A549 (cell line): ENCODE data around the gene MOSMO. TPM values are rescaled to one million over a fixed set of nuclear protein-coding genes. Genes with fewer than 3 reads are reported as not detected.

Experiments
- ATAC-seq, 2 experiments: fragments of 200-7000 bp in 1 of 2; fragments of >200 bp in 1 of 2; cut with Nextera tagmentation in 1 of 2; cut with Tn5 transposase in 1 of 2; 3 replicates each; pipeline versions ENCODE4 v1.8.0 to v1.9.1; 2018 to 2020; ENCODE audit warnings: mild to moderate bottlenecking in 1 of 2, moderate library complexity in 1 of 2
- CTCF ChIA-PET: fragments of 300-600 bp; sonication (Branson Sonifier 250); formaldehyde crosslinking; extraction: SDS; loops from one replicate; lab custom pipeline; 2021; ENCODE audit warnings: antibody characterized with exemption, inconsistent platforms; lab: Yijun Ruan, JAX
- POLR2A ChIA-PET: fragments of 350-600 bp; formaldehyde crosslinking; extraction: SDS; loops from one replicate; lab custom pipeline; 2021; ENCODE audit warnings: antibody characterized with exemption, inconsistent platforms; lab: Yijun Ruan, JAX
- DNase-seq, 2 experiments: peaks; one replicate each; pipeline versions ENCODE4 v3.0.0 to v3.0.0-alpha.2; 2011 to 2016; ENCODE audit warnings: low read depth in 1 of 2, low spot score in 1 of 2
- FAIRE-seq: peaks from 2 replicates; lab custom pipeline; 2011; peaks lifted over from hg19 to GRCh38; lab: Jason Lieb, UNC
- H3K27ac ChIP-seq, 2 experiments: fragments of >200 bp; sonication (Bioruptor Twin); formaldehyde crosslinking; 3 replicates each; pipeline ENCODE4 v1.5.1; 2016 to 2017
- H3K4me1 ChIP-seq: fragments of >200 bp; sonication (Bioruptor Twin); formaldehyde crosslinking; 3 replicates; pipeline ENCODE4 v1.6.1; 2016
- H3K4me2 ChIP-seq: fragments of >200 bp; sonication (Bioruptor Twin); formaldehyde crosslinking; 3 replicates; pipeline ENCODE4 v1.6.1; 2016
- H3K4me3 ChIP-seq: fragments of >200 bp; sonication (Bioruptor Twin); formaldehyde crosslinking; 3 replicates; pipeline ENCODE4 v1.5.1; 2016
- H3K9me3 ChIP-seq: fragments of >200 bp; sonication (Bioruptor Twin); formaldehyde crosslinking; 3 replicates; pipeline ENCODE4 v1.6.1; 2016
- ATOH8 ChIP-seq: fragments of 250-450 bp; sonication (Bioruptor Pico); IDR thresholded peaks from 2 replicates; pipeline ENCODE4 v1.5.0; 2020; ENCODE audit warnings: low read depth, mild to moderate bottlenecking, moderate library complexity
- CBX2 ChIP-seq: fragments of 200-600 bp; sonication (generic); IDR thresholded peaks from 2 replicates; pipeline ENCODE4 v1.6.1; 2016; ENCODE audit warnings: low read depth, mild to moderate bottlenecking, borderline replicate concordance
- CHD2 ChIP-seq: fragments of 150-350 bp; IDR thresholded peaks from 2 replicates; pipeline ENCODE4 v1.6.1; 2014; ENCODE audit warnings: low read length; ENCODE audit not compliant: partially characterized antibody
- EHMT2 ChIP-seq: fragments of 200-600 bp; sonication (generic); IDR thresholded peaks from 2 replicates; pipeline ENCODE4 v1.6.1; 2016; ENCODE audit warnings: antibody characterized with exemption, low read depth, mild to moderate bottlenecking, moderate library complexity
- GATA3 ChIP-seq: IDR thresholded peaks from 2 replicates; pipeline ENCODE4 v1.6.1; 2012; ENCODE audit warnings: borderline replicate concordance
- HDAC2 ChIP-seq: fragments of 200-600 bp; sonication (generic); IDR thresholded peaks from 2 replicates; pipeline ENCODE4 v1.6.1; 2016
- HMGXB4 ChIP-seq: fragments of 250-450 bp; sonication (Bioruptor Pico); IDR thresholded peaks from 2 replicates; pipeline ENCODE4 v1.5.0; 2021; ENCODE audit warnings: mild to moderate bottlenecking, moderate library complexity, borderline replicate concordance
- HOXB5 ChIP-seq: fragments of 250-450 bp; sonication (Bioruptor Pico); IDR thresholded peaks from 2 replicates; pipeline ENCODE4 v1.5.0; 2020; ENCODE audit warnings: mild to moderate bottlenecking, moderate library complexity
- JUN ChIP-seq, 2 experiments: fragments of >200 bp; sonication (Bioruptor Twin); formaldehyde crosslinking; IDR thresholded peaks; 2 replicates in 1 of 2; 3 replicates in 1 of 2; pipeline ENCODE4 v1.6.1; 2016 to 2017
- JUNB ChIP-seq: fragments of >200 bp; sonication (Bioruptor Twin); formaldehyde crosslinking; IDR thresholded peaks from 2 replicates; pipeline ENCODE4 v1.6.1; 2016
- KDM5A ChIP-seq: fragments of 200-600 bp; sonication (generic); IDR thresholded peaks from 2 replicates; pipeline ENCODE4 v1.6.1; 2016; ENCODE audit warnings: antibody characterized with exemption, mild to moderate bottlenecking
- MAFK ChIP-seq: fragments of 450-650 bp; IDR thresholded peaks from 2 replicates; pipeline ENCODE4 v1.6.1; 2014; ENCODE audit not compliant: partially characterized antibody
- MYC ChIP-seq: IDR thresholded peaks from 2 replicates; pipeline ENCODE4 v1.6.1; 2012; ENCODE audit warnings: mild to moderate bottlenecking, inconsistent platforms, low read length, improper control_type of control experiment, borderline replicate concordance
- NFE2L2 ChIP-seq: fragments of 150-350 bp; conservative IDR thresholded peaks from 2 replicates; pipeline ENCODE4 v1.6.1; 2014; ENCODE audit warnings: low read length
- RARB ChIP-seq: fragments of 250-450 bp; sonication (Bioruptor Pico); IDR thresholded peaks from 2 replicates; pipeline ENCODE4 v1.8.0; 2021; ENCODE audit warnings: mild to moderate bottlenecking, moderate library complexity
- REST ChIP-seq: fragments of 200-600 bp; sonication (generic); IDR thresholded peaks from 2 replicates; pipeline ENCODE4 v1.6.1; 2016; ENCODE audit warnings: antibody characterized with exemption, mild to moderate bottlenecking, moderate library complexity
- RFX5 ChIP-seq: fragments of 450-650 bp; IDR thresholded peaks from 2 replicates; pipeline ENCODE4 v1.7.1; 2014; ENCODE audit warnings: antibody characterized with exemption, mild to moderate bottlenecking, moderate library complexity
- TP53 ChIP-seq: fragments of 250-450 bp; sonication (Bioruptor Pico); IDR thresholded peaks from 2 replicates; pipeline ENCODE4 v1.5.0; 2021; ENCODE audit warnings: mild to moderate bottlenecking, moderate library complexity
- USF2 ChIP-seq: fragments of 450-650 bp; IDR thresholded peaks from 2 replicates; pipeline ENCODE4 v1.6.1; 2014; ENCODE audit warnings: antibody characterized with exemption
- ZFP36 ChIP-seq: fragments of 450-650 bp; IDR thresholded peaks from 2 replicates; pipeline ENCODE4 v1.6.1; 2014; ENCODE audit warnings: borderline replicate concordance; ENCODE audit not compliant: partially characterized antibody
- ZNF302 ChIP-seq: fragments of 250-450 bp; sonication (Bioruptor Pico); IDR thresholded peaks from 2 replicates; pipeline ENCODE4 v1.9.0; 2021; ENCODE audit warnings: inconsistent platforms, mild to moderate bottlenecking, moderate library complexity
- WGBS: methylation state at CpG from one replicate; pipeline ENCODE4 v1.1.6; 2017; ENCODE audit errors: missing lambda C conversion rate; 5-methylcytosine and 5-hydroxymethylcytosine counted together
- polyA plus RNA-seq, 4 experiments: library from polyadenylated mRNA; depleted of rRNA in 3 of 4; stranded (reverse); fragments of >200 nt; fragmentation: RNase III in 1 of 4; extraction: RNeasy Plus Mini Kit Qiagen cat#74134 plus additional on column Dnase treatment in 1 of 4; gene quantifications; 2 replicates in 3 of 4; 3 replicates in 1 of 4; pipeline ENCODE4 v1.2.3, GENCODE V29; 2011 to 2017

The MOSMO gene
- polyA plus RNA-seq, 2 of the 4 experiments (the other 2 are of a cell fraction), result 9.7 to 14.4 TPM

GRCh38 chr16:22123759-22124490 lies 116.0 kb downstream of the MOSMO start:
- H3K4me1 ChIP-seq, result no peaks in the 10 kb centered on the region
- no peak for FAIRE-seq
- TF ChIP-seq HOXB5 (no peak), HDAC2 (no peak), MYC (no peak), JUN (IDR thresholded peaks at IDR 0.05) (no peak), HMGXB4 (no peak), GATA3 (no peak), RARB (no peak), MAFK (peak; percentile 2)
- TF ChIP-seq, all 56 proteins: peak for 1
- no peak overlapping the region for H3K4me2 ChIP-seq
- no peak overlapping the region for H3K27ac ChIP-seq
- 0 out of 3 replicates have a peak, but pooled peaks cover 5% of the 10 kb centered on the region for H3K9me3 ChIP-seq
- DNase-seq, result peak; percentile 15 to 17
- no peak overlapping the region for H3K4me3 ChIP-seq
- CTCF ChIA-PET, result interaction anchor here (0.9 kb wide), 1 partner anchor 18 kb away, joined by 4 read pairs; no protein-coding TSS in a partner anchor
- ATAC-seq, result peak in 1 of 2 experiments; percentile 54; a peak in 2 of 6 replicates
- POLR2A ChIA-PET, result no interaction called here
- 50% methylated on average over 7 of the region's 7 CpGs for WGBS

- WGBS, result 62% methylated on average over 6 of the region's 6 CpGs
- FAIRE-seq (no peak), DNase-seq (no peak), ATAC-seq (no peak)
- ChIA-PET CTCF (interaction anchor here (0.6 to 0.9 kb wide), 2 partner anchors 17 to 658 kb away, joined by 3 to 4 read pairs; no protein-coding TSS in a partner anchor), POLR2A (no interaction called here)
- no peak overlapping the region for H3K27ac ChIP-seq
- 0 out of 3 replicates have a peak, but pooled peaks cover 5% of the 10 kb centered on the region for H3K9me3 ChIP-seq
- TF ChIP-seq ZFP36 (peak; percentile 33), NFE2L2 (no peak), KDM5A (no peak)
- H3K4me1 ChIP-seq, result no peaks in the 10 kb centered on the region
- H3K4me2 ChIP-seq, result no peak overlapping the region
- H3K4me3 ChIP-seq, result no peak overlapping the region
Measured at GRCh38 chr16:22124583-22125284, 116.8 kb downstream of the MOSMO start.

- CTCF ChIA-PET, result interaction anchor here (0.8 kb wide), 1 partner anchor 48 kb away, joined by 4 read pairs; no protein-coding TSS in a partner anchor
- FAIRE-seq (no peak), DNase-seq (no peak)
- TF ChIP-seq USF2 (no peak), TP53 (CRISPR knock-in tag) (no peak), HDAC2 (no peak), REST (no peak), RARB (no peak), CHD2 (no peak), JUNB (no peak), ATOH8 (CRISPR knock-in tag) (no peak), CBX2 (no peak), HMGXB4 (no peak), ZNF302 (CRISPR knock-in tag) (no peak), RFX5 (no peak), EHMT2 (no peak), HOXB5 (no peak)
Measured at GRCh38 chr16:22126037-22126558, 118.2 kb downstream of the MOSMO start.

More at GRCh38 chr16:22126037-22126558, 118.2 kb downstream of the MOSMO start:
- Histone ChIP-seq H3K4me2 (no peak overlapping the region), H3K27ac (no peak overlapping the region), H3K4me3 (no peak overlapping the region), H3K4me1 (no peaks in the 10 kb centered on the region), H3K9me3 (0 out of 3 replicates have a peak, but pooled peaks cover 5% of the 10 kb centered on the region)
- POLR2A ChIA-PET, result no interaction called here
- ATAC-seq, result no peak
- 64% methylated on average over 15 of the region's 15 CpGs for WGBS
